IMR-90 (cell line): ENCODE measurements around the gene EIF3I. TPM values are rescaled to one million over a fixed set of nuclear protein-coding genes. Genes with fewer than 3 reads are reported as not detected.
A peak's percentile ranks its signal among the peaks of the same experiment; 100 is the strongest.

Experiments used
- ATAC-seq: fragments of 200-7000 bp; cut with Tn5 transposase; 2 replicates; pipeline ENCODE4 v1.9.1; 2020; ENCODE audit warnings: low read depth, mild to moderate bottlenecking, moderate library complexity
- BruUV-seq: library from RNA; stranded (reverse); fragments of 400-500 nt; replicated peaks from 2 replicates; lab custom pipeline; 2021; lab: Mats Ljungman, UMichigan
- CTCF ChIA-PET: fragments of 300-600 bp; formaldehyde crosslinking; extraction: SDS; loops from one replicate; lab custom pipeline; 2021; ENCODE audit warnings: antibody characterized with exemption; lab: Yijun Ruan, JAX
- POLR2A ChIA-PET: fragments of 300-600 bp; sonication (Branson Sonifier 250); formaldehyde crosslinking; loops from one replicate; lab custom pipeline; 2022; ENCODE audit warnings: antibody characterized with exemption; ENCODE audit not compliant: unreplicated experiment; lab: Charles Lee
- DNase-seq: peaks from one replicate; pipeline ENCODE4 v3.0.0; 2013
- H2AFZ ChIP-seq: replicated peaks from 2 replicates; pipeline ENCODE3; 2013; ENCODE audit warnings: low read length, mild to moderate bottlenecking; ENCODE audit not compliant: poor library complexity
- H2AK5ac ChIP-seq: 2 replicates; pipeline ENCODE4 v1.6.1; 2013; ENCODE audit warnings: low read depth, low read length, inconsistent platforms
- H2AK9ac ChIP-seq: replicated peaks from 2 replicates; pipeline ENCODE3; 2013; ENCODE audit warnings: mild to moderate bottlenecking, low read depth, low read length, moderate library complexity; ENCODE audit not compliant: poor library complexity
- H2BK120ac ChIP-seq: 2 replicates; pipeline ENCODE4 v1.6.1; 2013; ENCODE audit warnings: low read depth, low read length, inconsistent platforms
- H2BK15ac ChIP-seq: 3 replicates; pipeline ENCODE4 v1.6.1; 2013; ENCODE audit warnings: low read depth, low read length, inconsistent platforms
- H2BK20ac ChIP-seq: 2 replicates; pipeline ENCODE4 v1.6.1; 2013; ENCODE audit warnings: low read depth, mild to moderate bottlenecking, inconsistent platforms, low read length, moderate library complexity
- H2BK5ac ChIP-seq: 2 replicates; pipeline ENCODE4 v1.6.1; 2013; ENCODE audit warnings: mild to moderate bottlenecking, low read depth, low read length, inconsistent platforms; ENCODE audit not compliant: poor library complexity, severe bottlenecking
- H3K14ac ChIP-seq: replicated peaks from 2 replicates; pipeline ENCODE4 v1.6.1; 2013; ENCODE audit warnings: low read depth, low read length, inconsistent platforms
- H3K18ac ChIP-seq: 2 replicates; pipeline ENCODE4 v1.6.1; 2013; ENCODE audit warnings: low read depth, low read length, control low read depth
- H3K23ac ChIP-seq: 2 replicates; pipeline ENCODE4 v1.6.1; 2013; ENCODE audit warnings: low read depth, low read length, inconsistent platforms
- H3K27ac ChIP-seq: 2 replicates; pipeline ENCODE4 v1.5.1; 2013; ENCODE audit warnings: mild to moderate bottlenecking, control low read depth, low read length; ENCODE audit not compliant: insufficient read depth
- H3K27me3 ChIP-seq: 2 replicates; pipeline ENCODE4 v1.6.1; 2013; ENCODE audit warnings: low read length; ENCODE audit not compliant: control insufficient read depth, insufficient read depth
- H3K36me3 ChIP-seq: 2 replicates; pipeline ENCODE4 v1.6.1; 2013; ENCODE audit warnings: low read length, mixed read lengths; ENCODE audit not compliant: control insufficient read depth, insufficient read depth
- H3K4ac ChIP-seq: 2 replicates; pipeline ENCODE4 v1.6.1; 2013; ENCODE audit warnings: low read depth, low read length, inconsistent platforms
- H3K4me1 ChIP-seq: 2 replicates; pipeline ENCODE4 v1.6.1; 2013; ENCODE audit warnings: low read length, mixed read lengths; ENCODE audit not compliant: control insufficient read depth, insufficient read depth
- H3K4me2 ChIP-seq: 2 replicates; pipeline ENCODE4 v1.6.1; 2013; ENCODE audit warnings: low read depth, mild to moderate bottlenecking, control low read depth, low read length, moderate library complexity
- H3K4me3 ChIP-seq: 2 replicates; pipeline ENCODE4 v1.5.1; 2013; ENCODE audit warnings: low read depth, mild to moderate bottlenecking, control low read depth, low read length, moderate library complexity; ENCODE audit not compliant: insufficient read depth
- H3K56ac ChIP-seq: 2 replicates; pipeline ENCODE4 v1.6.1; 2013; ENCODE audit warnings: low read length, inconsistent platforms; ENCODE audit not compliant: insufficient read depth; ENCODE audit errors: extremely low read depth
- H3K79me1 ChIP-seq, 2 experiments: 2 replicates each; pipeline ENCODE4 v1.6.1; 2013; ENCODE audit warnings: low read length in 2 of 2, inconsistent platforms in 1 of 2, low read depth in 1 of 2
- H3K9ac ChIP-seq: 2 replicates; pipeline ENCODE4 v1.6.1; 2013; ENCODE audit warnings: low read depth, low read length, control low read depth
- H3K9me1 ChIP-seq: 2 replicates; pipeline ENCODE4 v1.6.1; 2013; ENCODE audit warnings: low read length, inconsistent platforms; ENCODE audit not compliant: insufficient read depth
- H3K9me3 ChIP-seq: 2 replicates; pipeline ENCODE4 v1.6.1; 2013; ENCODE audit warnings: low read length; ENCODE audit not compliant: control insufficient read depth, insufficient read depth
- H4K20me1 ChIP-seq: 2 replicates; pipeline ENCODE4 v1.6.1; 2013; ENCODE audit warnings: low read length, inconsistent platforms; ENCODE audit not compliant: insufficient read depth
- H4K5ac ChIP-seq: 2 replicates; pipeline ENCODE4 v1.6.1; 2013; ENCODE audit warnings: mild to moderate bottlenecking, low read depth, low read length, control low read depth
- H4K8ac ChIP-seq, 2 experiments: 2 replicates each; pipeline ENCODE4 v1.6.1; 2013; ENCODE audit warnings: low read depth in 2 of 2, low read length in 2 of 2, control low read depth in 1 of 2, inconsistent platforms in 1 of 2
- H4K91ac ChIP-seq: 2 replicates; pipeline ENCODE4 v1.6.1; 2013; ENCODE audit warnings: low read depth, low read length, inconsistent platforms; ENCODE audit not compliant: insufficient read depth
- RCOR1 ChIP-seq: IDR thresholded peaks from 2 replicates; pipeline ENCODE4 v1.6.1; 2012; ENCODE audit warnings: mild to moderate bottlenecking, low read length, improper control_type of control experiment; ENCODE audit not compliant: insufficient replicate concordance
- WGBS, 2 experiments: methylation state at CpG; one replicate each; pipeline versions ENCODE4 v1.1.5 to v1.1.7; 2013; ENCODE audit warnings: missing lambda C conversion rate in 2 of 2; ENCODE audit not compliant: insufficient read length in 1 of 2; ENCODE audit errors: extremely low coverage in 2 of 2; 5-methylcytosine and 5-hydroxymethylcytosine counted together
- dilution Hi-C: fragments of 300-500 bp; cut with HindIII; formaldehyde crosslinking; loops from one replicate; pipeline ENCODE4 v1.14.3; 2018; ENCODE audit warnings: low sequenced_read_pairs; ENCODE audit not compliant: unreplicated experiment
- in situ Hi-C: fragments of 300-500 bp; cut with MboI; formaldehyde crosslinking; loops from 3 replicates; pipeline ENCODE4 v1.14.3; 2019; ENCODE audit warnings: low sequenced_read_pairs, inconsistent platforms, mixed read lengths
- intact Hi-C: fragments of 100-400 bp; cut with micrococcal nuclease; formaldehyde crosslinking; loops from 2 replicates; pipeline ENCODE4 v1.10.0; 2022
- polyA plus RNA-seq, 3 experiments: library from polyadenylated mRNA; depleted of rRNA; stranded (reverse); fragments of >200 nt; gene quantifications; 2 replicates each; pipeline ENCODE4 v1.2.3, GENCODE V29; 2012; ENCODE audit warnings: low replicate concordance in 1 of 3
- total RNA-seq: library from RNA; depleted of rRNA; stranded (reverse); fragments of >200 nt; gene quantifications from 2 replicates; pipeline ENCODE4 v1.2.3, GENCODE V29; 2012

EIF3I gene
- total and polyA plus RNA-seq, 2 of the 4 experiments (the other 2 are of a cell fraction), result 469 to 716 TPM

DNA sequence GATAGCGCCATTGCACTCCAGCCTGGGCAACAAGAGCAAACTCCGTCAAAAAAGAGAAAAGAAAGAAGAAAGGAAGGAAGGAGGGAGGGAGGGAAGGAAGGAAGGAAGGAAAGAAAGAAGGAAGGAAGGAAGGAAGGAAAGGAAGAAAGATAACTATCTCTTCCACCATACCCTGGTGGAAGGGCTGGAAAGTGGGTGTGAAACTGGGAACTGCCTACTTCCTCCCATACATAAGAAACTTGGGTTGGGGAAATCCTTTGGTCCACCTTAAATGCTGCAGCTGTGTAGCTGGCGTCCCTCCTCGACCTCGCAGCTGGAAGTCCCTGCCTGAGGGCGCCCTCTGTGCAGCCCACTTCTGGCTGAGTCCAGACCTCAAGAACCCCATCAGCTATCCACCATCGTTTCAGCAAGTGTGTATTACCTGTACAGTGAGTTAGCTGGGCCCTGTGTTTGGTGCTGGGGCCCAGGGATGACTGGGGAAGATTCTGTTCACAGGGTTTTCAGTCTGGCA is 20.2 kb downstream of the EIF3I start:
- no peak for ATAC-seq

More for the DNA sequence above, 20.2 kb downstream of the EIF3I start:
- Histone ChIP-seq H2AK9ac (no peak overlapping the region), H4K8ac (peak overlapping the region in 1 of 2 experiments; percentile 13; a peak in 2 of 4 replicates), H3K36me3 (no peaks in the 10 kb centered on the region), H2BK15ac (peak overlapping the region; percentile 28; the same call in 1 of the 3 replicates), H3K18ac (no peak overlapping the region; the same call in 1 of the 2 replicates), H3K79me1 (peaks cover 0 to 29% of the 10 kb centered on the region in 2 experiments; a peak in 2 of 4 replicates), H3K23ac (no peak overlapping the region), H4K91ac (peak overlapping the region; percentile 11; the same call in 1 of the 2 replicates), H3K9ac (no peak overlapping the region), H3K4me3 (no peak overlapping the region), H4K5ac (peak overlapping the region; percentile 30; the same call in 1 of the 2 replicates), H2AFZ (peak overlapping the region; percentile 78), H3K56ac (no peak overlapping the region), H2BK120ac (peak overlapping the region; percentile 44; the same call in 1 of the 2 replicates), H2AK5ac (peak overlapping the region; percentile 84; the same call in 1 of the 2 replicates), H3K9me3 (no peaks in the 10 kb centered on the region), H3K27ac (no peak overlapping the region), H2BK5ac (no peak overlapping the region), H3K4me1 (peaks cover 13% of the 10 kb centered on the region), H3K9me1 (peaks cover 16% of the 10 kb centered on the region), H3K27me3 (no peaks in the 10 kb centered on the region), H3K4ac (peak overlapping the region; percentile 64), H3K14ac (peak overlapping the region; percentile 72; the same call in 1 of the 2 replicates), H3K4me2 (peak overlapping the region; percentile 43; the same call in 1 of the 2 replicates), H4K20me1 (no peaks in the 10 kb centered on the region), H2BK20ac (peak overlapping the region; percentile 26; the same call in 1 of the 2 replicates)
- dilution Hi-C loops, result no loop called here
- ChIA-PET CTCF (interaction anchor here (0.7 to 1.4 kb wide), 2 partner anchors 27 to 113 kb away, joined by 4 to 6 read pairs; no protein-coding TSS in a partner anchor), POLR2A (no interaction called here)
- in situ Hi-C loops, result no loop called here
- no peak for TF ChIP-seq RCOR1
- WGBS, 2 experiments, result no CpG with 5 or more reads among the region's 7 CpGs
- intact Hi-C loops, result loop anchor here (5.0 kb wide), 2 partner anchors 70 to 90 kb away; no protein-coding TSS in a partner anchor
- DNase-seq, result no peak
- BruUV-seq, result no TSS peak
